GM21447 (cell line): ENCODE results near the gene KRTDAP.

Source experiments
- ATAC-seq: cut with Tn5 transposase; IDR thresholded peaks from one replicate; pipeline ENCODE4 v1.9.1; 2021; ENCODE audit not compliant: unreplicated experiment

KRTDAP gene

DNA sequence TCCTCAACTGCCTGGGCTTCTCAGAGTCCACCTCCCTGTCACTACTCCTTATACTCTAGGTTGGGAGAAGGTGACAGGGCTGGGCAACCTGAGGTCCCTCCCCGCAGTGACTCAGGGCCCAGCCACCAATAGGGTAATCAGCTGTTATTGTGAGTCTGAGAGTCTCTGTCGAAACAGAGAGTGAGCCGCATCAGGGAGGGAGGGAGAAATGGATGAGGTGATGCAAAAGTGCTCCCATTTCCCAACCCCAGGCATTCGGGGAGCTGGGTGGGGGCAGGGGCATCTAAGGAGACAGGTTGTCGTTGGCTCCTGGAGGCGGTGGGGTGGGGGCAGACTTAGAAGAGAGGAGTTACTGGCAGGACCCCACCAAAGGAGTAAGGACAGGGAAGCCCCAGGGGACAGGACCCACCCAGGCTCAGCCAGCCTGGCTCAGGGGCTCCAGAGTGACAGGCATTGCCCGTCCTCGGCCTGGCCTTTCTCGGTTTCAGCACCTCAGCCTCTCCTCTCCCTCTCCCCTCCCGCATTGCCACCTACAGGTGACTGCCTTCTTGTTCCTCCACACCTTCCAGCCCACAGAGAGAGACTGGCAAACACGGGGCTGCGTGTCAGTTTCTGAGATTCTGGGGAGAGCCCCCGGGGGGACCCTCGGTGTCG, 23.5 kb upstream of the KRTDAP start, which contains the start of gene DMKN:
DMKN (minus strand) TSS at position 22 of the 654 bp plus-strand sequence. CDS start 174 bp downstream, outside the sequence.
- ATAC-seq: no peak

DNA sequence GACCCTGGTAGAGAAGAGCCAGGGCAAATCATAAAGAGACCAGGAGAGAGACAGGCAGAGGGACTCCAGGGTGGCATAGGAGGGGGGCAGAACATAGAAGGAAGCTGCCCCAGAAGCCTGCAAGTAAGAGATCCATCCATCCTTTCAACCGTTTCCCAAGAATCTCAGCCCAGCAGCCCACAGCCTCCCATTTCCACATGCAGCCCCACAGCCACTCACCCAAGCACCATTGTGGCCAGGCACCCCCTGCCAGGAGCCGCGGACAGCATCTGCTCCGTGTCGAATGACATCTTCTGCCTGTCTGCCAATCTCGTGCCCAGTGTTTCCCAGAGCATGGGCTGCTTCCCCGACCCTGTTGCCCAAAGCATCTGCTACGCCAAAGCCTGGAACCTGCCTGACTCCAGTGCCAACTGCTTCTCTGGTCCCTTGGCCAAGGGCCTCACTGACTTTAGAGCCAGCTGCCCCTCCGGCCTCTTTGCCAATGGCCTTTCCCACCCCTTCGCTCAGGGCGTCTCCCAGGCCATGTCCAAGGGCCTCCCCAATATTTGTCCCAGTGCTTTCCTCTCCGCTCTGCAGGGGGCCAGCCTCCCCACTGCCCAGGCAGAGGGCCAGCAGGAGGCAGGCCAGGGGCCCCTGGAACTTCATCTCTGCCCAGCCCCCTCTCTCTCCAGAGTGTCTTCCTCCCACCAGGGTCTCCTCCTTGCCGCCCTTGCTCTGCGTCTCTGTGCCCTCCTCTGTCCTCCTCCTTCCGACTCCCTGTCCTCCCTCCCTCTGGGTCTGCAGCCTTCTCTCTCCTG, 22.8 kb upstream of the KRTDAP start:
- no peak for ATAC-seq

DNA sequence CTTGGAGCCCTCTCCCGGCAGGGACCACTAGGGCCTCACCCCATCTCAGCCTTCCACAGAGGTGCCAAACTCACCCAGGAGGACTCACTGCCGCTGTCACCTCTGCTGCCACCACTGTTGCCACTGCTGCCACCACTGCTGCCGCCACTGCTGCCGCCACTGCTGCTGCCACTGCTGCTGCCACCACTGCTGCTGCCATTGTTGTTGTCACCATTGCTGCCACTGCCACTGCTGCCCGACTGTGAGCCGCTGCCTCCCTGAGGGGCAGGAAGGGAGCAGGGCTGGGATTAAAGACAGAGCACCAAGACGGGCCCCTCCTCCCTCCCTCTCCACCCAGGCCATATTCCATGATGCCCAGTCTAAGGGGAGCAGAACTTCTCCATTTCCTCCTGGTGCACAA, 21.1 kb upstream of the KRTDAP start:
- no peak for ATAC-seq

DNA sequence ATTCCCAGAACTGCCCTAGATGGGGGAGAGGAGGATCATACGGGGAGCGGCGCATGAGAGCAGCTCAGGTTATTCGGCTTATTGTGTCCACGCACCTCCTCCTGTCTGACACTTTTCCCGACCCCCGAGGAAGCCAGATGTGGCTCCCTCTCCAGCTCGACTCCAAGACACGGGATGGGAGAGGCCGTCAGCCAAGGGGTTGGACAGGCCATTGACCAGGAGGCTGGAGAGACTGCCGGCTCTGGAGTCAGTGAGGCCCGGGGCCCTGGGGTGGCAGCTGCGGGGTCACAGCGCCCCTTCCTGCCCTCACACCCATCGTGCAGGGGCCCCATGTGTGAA, 20.3 kb upstream of the KRTDAP start:
- no peak for ATAC-seq

DNA sequence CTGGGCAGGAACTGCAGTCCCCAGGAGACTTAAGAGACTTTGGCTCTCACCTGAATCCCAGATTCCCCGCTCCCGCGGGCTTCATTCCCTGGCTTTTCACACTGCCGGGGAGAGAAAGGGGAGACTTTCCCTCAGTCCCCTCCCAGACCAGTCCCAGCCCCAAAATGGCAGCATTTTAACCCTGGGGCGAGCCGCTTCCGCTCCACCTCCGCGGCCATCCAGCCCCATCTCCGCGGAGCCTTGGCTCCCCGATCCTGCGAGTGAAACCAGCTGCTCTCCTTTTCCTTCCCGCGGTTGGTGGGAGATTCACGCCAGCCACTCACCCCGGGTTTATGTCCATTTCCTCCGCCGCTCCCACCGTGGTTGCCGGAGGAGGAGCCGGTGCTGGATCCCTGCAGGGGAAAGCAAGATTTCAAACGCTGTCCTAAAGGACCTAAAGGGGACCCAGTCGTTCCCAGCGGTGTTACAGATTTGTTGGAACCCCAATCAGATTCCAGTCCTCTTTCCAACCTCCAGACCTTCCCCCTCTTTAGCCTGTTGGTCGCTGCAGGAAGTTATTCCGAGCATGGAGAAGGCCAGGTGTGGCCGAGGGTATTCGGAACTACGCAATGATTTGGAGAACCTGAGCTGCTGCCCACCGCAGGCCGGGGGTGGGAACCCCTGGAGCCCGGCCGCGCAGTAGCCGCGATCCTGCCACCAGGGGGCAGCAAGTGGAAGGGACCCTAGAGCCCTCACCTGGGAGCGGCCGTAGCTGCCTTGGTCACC, 19.8 kb upstream of the KRTDAP start:
- no peak for ATAC-seq

DNA sequence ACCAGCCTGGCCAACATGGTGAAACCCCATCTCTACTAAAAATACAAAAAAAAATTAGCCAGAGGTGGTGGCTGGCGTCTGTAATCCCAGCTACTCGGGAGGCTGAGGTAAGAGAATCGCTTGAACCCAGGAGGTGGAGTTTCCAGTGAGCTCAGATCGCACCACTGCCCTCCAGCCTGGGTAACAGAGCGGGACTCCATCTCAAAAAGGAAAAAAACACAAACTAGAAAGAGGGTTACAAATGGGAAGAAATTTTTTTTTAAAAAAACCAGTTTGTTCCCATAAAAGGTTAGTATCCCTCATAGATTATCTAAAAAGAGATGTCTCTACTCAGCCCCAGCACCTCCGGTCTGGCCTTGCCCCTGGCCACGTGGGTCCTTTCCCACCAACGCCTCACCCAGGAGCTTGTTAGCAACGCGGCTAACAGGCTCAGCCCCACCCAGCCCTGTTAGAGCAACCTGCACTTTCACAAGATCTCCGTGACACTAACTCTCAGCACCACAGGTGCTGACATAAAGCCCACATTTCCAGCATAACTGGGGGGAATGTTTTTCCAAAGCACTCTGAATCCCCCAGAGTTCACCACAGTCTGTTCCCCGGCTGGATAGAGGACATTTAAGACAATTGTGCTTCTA, 18.9 kb upstream of the KRTDAP start:
- no peak for ATAC-seq

DNA sequence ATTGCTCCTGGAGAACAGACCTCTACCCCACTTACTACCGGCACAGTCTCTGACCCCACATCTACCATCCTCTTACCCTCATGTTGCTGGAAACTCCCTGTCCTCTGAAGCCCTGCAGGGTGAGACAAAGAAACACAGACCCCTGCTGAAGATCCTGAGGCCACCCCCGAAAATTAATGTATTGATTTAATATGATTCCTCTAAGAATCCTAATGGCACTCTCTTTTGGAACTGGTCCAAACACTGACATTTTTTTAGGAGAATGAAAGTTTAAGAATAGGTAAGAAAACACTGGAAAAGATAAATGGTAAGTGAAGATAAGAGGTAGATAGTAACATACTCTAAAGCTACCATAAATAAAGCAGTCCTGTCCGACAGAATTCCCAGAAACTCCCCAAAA, 17.9 kb upstream of the KRTDAP start:
- ATAC-seq: no peak

DNA sequence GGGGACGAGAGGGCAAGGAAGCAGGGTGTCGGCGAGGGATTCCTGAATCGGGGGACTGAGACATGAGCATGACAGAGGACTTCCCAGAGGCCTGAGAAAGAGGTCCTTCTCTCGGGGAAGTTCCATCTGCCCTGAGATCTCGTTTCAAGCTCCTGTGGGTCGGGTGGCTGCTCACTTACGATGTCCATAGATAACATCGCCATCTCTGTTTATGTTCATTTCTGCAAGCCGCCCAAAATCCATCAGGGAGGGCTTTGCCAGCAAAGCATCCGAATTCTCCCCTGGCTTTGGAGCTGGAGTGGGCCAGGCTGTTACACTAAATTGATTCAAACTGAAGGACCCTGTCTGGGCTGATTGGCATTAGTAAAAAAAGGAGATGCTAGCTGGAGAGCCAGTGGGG, 17.3 kb upstream of the KRTDAP start:
- ATAC-seq: no peak

DNA sequence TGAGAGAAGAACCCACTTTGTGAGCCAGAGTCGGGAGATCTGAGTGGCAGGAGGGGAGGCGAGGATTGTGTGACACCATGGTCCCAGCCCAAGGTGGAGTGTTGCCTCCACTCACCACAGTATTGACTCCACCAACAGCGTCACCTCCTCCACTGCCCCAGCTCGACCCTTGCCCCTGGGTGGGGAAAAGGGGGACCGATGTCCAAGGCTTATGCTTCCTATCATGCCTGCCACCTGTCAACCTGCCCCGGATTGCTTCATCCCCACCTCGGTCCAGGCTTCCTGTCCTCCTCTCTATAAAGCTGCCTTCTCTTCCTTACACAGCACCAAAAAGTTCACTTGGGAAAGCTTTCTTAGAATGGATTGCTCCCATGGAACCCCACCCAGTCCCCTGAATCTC, 15.7 kb upstream of the KRTDAP start:
- no peak for ATAC-seq

DNA sequence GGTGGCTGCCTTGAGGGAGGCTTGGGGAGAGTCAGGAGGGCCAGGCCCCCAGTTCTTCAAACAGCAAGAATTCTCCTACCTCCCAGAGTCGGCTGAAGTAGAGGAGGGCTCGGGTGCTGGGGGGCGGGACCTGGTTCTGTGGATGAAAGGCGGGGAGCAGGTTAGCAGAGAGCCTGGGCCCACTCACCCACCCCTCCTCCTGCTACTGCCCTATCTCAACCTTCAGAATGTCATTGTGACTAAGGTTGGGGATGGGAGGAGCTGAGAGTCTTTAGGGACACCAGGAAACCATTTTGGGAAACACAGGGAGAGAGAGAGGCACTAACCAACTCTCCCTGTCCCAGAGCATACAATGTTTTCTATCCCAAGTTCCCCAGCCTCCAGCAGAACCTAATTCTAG, 12.5 kb upstream of the KRTDAP start:
- ATAC-seq: no peak

DNA sequence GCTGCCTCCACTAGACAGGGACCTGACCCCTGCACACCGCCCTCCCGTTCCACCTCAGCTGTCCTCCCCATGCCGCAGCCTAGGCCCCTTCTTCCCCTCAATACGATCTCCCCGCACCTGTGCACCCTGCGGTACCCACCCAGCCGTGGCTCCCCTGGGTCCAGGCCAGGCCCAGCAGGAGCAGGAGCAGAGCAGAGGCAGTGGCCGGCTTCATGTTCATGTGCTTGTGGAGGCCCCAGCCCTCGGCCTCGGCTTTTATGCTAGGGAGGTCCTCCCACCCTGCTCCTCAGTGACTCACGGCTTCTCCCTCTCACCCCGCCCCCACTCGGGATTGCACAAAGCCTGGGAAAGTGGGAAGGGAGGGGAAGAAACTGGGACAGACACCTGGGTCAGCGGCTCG, 11.4 kb upstream of the KRTDAP start:
- no peak for ATAC-seq

DNA sequence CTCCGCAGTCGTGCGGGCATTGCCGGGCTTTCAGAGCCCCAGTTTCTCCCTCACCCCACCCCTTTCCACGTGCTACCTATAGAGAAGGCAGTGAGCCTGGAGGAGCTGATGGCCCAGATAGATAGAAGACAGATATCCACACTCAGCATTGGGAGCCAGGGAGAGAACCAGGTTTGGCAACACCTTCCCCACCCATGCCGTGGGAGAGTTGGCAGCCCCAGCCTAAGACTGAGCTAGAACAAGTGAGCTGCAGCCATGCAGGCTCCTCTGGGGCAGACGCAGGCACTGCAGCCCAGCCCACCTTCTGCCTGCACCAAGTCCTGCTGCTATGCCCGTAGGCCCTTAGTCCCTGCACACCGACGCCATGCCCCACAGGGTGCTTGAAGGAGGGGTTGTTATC, 10.3 kb upstream of the KRTDAP start:
- ATAC-seq: no peak

DNA sequence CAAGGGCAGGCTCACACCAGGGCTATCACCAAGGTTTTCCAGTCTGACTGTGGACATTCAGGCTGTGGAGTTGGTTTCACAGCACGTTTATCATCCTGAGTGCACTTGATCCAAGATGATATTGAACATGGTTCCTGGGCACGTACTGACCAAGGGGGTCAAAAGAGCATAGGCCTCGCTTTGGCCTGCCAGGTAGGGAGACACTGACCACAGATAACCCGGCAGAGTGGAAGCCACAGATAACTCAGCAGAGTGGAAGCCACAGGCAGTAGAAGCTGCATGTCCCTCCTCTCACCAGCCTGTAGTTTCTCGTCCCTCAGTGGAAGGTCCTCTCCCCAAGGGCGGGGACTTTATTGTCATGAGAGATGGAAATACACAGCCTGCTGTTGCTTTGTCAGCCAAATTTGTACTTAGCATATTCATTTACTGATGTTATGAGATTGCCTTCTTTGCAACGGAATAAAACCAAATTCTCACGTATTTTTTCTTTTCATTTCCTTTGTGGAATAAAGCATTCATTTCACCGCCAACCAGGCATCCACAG, 8.8 kb upstream of the KRTDAP start:
- no peak for ATAC-seq

DNA sequence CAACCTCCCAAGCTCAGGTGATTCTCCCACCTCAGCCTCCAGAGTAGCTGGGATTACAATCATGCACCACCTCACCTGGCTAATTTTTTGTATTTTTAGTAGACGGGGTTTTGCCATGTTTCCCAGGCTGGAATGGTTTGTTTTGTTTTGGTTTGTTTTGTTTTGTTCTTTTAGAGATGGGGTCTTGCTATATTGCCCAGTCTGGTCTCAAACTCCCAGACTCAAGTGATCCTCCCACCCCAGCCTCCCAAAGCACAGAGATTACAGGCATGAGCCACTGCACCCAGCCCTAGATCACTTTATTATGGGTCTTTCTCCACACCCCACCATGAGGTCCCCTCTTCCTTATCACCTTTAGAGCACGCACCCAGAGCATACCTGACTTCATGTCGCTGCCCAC, 8.0 kb upstream of the KRTDAP start:
- no peak for ATAC-seq

DNA sequence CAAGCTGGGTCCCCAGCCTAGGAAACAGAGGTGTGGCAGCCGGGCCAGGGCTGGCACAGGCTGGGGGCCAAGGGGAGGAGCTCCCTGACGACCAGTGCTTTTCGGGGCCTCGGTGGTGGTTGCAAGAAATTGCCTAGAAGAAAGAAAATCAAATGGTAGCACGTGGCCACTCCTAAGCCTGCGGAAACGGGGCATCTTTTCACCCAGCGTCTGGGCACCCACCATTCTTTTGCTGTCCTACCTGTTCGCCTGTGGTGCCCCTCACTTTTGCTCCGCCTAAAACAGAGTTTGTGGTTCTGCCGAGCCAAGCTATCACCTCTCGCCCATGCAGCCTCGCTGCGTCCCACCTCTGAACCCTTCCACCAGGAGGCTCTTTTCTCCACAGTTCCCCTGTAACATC, 7.1 kb upstream of the KRTDAP start:
- no peak for ATAC-seq

DNA sequence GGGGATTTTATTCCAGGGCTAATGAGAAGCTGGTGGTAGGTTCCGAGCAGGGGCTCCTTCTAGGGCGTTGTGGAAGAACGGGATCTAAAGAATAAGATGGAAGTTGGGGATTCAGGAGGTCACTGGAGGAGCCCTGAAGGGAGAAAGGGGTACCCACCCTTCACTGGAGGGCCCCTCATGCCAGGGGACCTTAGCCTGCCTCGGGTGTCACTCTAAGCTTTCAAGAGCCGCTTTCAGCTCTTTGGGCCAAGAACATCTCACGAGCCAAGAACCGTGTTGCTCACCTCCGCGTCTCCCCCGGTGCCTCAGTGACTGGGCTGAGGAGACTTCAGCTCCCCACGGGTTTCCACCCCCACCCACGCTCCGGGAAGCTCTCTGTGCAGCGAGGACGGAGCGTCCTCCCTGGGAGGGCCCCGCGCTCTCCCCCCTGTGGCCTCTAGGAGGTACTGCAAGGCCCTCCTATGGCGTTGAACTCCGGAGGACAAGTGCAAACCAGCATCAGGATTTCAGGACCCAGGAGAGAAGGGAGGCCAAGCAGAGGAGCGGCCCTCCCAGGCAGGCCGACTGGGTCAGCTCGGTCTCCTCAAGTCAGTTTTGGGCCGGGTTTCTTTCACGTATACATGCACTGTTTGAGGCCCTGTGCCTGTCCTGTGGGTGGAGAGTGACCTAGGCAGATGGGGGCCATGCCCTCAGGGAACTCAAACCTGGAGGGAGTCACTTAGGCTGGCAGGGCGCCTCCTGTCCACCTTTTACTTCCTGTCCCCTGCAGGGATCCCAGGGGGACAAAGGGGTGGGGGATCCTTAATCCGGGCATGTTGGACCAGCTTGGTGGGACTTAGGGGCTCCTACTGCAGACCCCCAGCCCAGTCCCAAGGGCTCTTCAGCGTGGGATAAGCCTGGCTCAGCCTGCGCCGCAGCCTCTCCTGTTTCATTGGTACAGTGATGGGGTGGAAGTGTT, 5.1 kb upstream of the KRTDAP start:
- ATAC-seq: no peak

DNA sequence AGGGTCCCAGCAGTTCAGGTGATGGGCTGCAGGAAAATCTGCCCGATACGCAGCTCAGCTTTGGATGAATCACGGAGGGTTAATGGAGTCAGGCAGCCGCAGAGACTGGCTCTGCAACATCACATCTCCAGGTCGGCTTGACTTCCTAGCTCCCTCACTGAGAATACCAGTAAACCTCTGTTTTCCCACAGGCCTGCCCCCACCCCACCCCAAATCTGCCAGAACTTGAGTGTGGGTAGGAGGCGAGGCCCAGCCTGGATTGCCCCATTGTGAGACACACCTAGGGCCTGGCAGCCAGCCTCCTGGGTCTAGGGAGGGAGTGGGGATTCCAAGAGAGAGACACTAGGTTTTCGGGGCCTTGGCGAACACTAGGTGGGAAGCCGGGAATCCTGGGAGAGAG, 3.7 kb upstream of the KRTDAP start:
- no peak for ATAC-seq

DNA sequence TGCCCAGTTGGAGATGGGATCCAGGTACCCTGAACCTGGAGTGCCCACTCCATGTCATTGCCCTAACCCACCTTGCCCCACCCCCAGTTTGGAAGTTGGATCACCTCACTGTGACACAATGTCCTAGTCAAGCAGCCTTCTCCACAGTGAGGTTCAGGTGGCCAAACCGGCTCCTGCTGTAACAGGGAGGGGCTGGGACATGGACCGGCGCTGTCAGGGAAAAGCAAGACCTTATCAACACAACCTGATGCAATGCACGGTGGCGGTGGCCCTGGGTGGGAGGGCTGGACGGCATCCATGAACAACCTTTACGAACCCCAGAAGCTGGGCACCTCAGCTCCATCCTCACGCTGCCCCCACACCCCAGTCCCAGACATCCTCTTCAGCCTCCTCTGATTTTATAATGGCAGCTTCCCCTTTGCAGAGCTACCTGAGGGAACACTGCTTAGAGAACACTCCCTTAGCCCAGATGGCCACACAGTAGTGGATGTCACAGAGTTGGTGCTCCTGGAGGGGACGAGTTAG, 1.6 kb upstream of the KRTDAP start:
- no peak for ATAC-seq

DNA sequence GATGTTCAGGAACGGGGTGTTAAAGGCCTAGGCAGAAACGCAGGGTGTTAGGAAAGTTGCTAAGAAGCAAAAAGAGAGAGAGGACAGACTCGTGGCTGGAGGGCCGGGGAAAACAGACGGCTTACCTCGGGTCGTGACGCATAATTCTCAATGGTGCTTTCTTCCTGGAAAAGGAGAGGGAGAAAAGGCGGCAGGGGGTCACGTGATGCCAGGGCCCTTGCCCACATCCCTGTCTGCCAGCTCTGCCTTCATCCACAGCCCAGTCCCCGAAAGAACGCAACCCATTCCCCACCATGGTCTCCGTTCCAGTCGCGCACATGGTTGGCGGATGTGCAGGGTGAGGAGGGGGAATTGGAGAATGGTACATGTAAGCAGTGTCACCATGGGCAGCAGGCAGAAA, 1.6 kb downstream of the KRTDAP start:
- no peak for ATAC-seq

DNA sequence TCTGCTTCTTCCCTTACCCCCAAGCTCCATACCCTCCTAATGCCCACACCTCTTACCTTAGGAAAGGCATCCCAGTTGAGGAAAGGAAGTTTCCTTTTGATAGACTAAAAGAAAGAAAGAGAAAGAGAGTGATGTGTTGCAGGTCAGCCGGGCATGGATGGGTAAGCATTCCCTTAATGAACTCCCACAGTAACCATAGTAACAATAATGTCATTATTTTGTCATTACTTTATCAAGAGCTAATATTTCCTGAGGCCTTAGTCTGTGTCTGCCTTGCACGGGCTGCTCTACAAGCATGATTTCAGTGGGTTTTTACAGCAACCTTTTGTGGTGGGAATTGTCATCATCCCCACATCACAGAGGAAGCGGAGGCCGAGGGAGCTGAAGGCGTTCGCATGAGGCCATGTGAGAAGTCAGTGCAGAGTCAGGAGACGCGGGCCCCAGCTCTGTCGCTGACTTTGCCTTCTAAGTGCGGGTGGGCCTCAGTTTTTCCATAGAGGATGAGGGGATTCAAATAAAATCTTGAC, 2.5 kb downstream of the KRTDAP start:
- ATAC-seq: no peak
